Loucy (cell line): ENCODE data around the gene UGT2B15.

Source experiments
- H2AFZ ChIP-seq: fragments of 200-600 bp; sonication (generic); 2 replicates; pipeline ENCODE4 v1.6.0; 2016; ENCODE audit warnings: antibody characterized with exemption, mild to moderate bottlenecking, low read length, moderate library complexity
- H3F3A ChIP-seq: fragments of 200-600 bp; 2 replicates; pipeline ENCODE4 v1.6.0; 2016; ENCODE audit warnings: antibody characterized with exemption, low read depth, mild to moderate bottlenecking
- H3K27me3 ChIP-seq: fragments of 200-600 bp; sonication (generic); 2 replicates; pipeline ENCODE4 v1.6.1; 2014; ENCODE audit warnings: low read length, mild to moderate bottlenecking; ENCODE audit not compliant: insufficient read depth, poor library complexity, severe bottlenecking
- H3K36me3 ChIP-seq: fragments of 200-600 bp; sonication (generic); 2 replicates; pipeline ENCODE4 v1.6.1; 2016; ENCODE audit warnings: low read length; ENCODE audit not compliant: insufficient read depth
- H3K4me1 ChIP-seq: fragments of 200-600 bp; sonication (generic); 2 replicates; pipeline ENCODE4 v1.5.1; 2014; ENCODE audit warnings: low read length, mild to moderate bottlenecking; ENCODE audit not compliant: insufficient read depth, poor library complexity, severe bottlenecking
- H3K4me2 ChIP-seq: fragments of 200-600 bp; sonication (generic); 2 replicates; pipeline ENCODE4 v1.6.0; 2014; ENCODE audit warnings: antibody characterized with exemption, low read length, low read depth, mild to moderate bottlenecking; ENCODE audit not compliant: poor library complexity, severe bottlenecking
- H3K4me3 ChIP-seq: fragments of 200-600 bp; sonication (generic); 2 replicates; pipeline ENCODE4 v1.5.1; 2014; ENCODE audit warnings: low read length, mild to moderate bottlenecking, mixed read lengths; ENCODE audit not compliant: poor library complexity, severe bottlenecking
- H3K79me2 ChIP-seq: fragments of 200-600 bp; sonication (generic); 2 replicates; pipeline ENCODE4 v1.6.1; 2014; ENCODE audit warnings: low read length; ENCODE audit not compliant: insufficient read depth
- H3K9ac ChIP-seq: fragments of 200-600 bp; sonication (generic); 2 replicates; pipeline ENCODE4 v1.6.0; 2014; ENCODE audit warnings: mild to moderate bottlenecking, low read depth, low read length, moderate library complexity; ENCODE audit not compliant: poor library complexity, severe bottlenecking
- H3K9me2 ChIP-seq: fragments of 200-600 bp; sonication (generic); replicated peaks from 2 replicates; pipeline ENCODE4 v1.6.1; 2016; ENCODE audit warnings: low read depth, low read length, mixed read lengths
- H3K9me3 ChIP-seq: fragments of 200-600 bp; sonication (generic); 2 replicates; pipeline ENCODE4 v1.6.1; 2014; ENCODE audit warnings: mild to moderate bottlenecking, antibody characterized with exemption, low read length, low read depth; ENCODE audit not compliant: insufficient read depth
- H4K20me1 ChIP-seq: fragments of 200-600 bp; sonication (generic); 2 replicates; pipeline ENCODE4 v1.6.0; 2014; ENCODE audit warnings: antibody characterized with exemption, low read length, mild to moderate bottlenecking; ENCODE audit not compliant: insufficient read depth, poor library complexity, severe bottlenecking
- EZH2phosphoT487 ChIP-seq: fragments of 200-600 bp; IDR thresholded peaks from 2 replicates; pipeline ENCODE4 v1.6.1; 2018; ENCODE audit warnings: antibody characterized with exemption, mild to moderate bottlenecking, moderate library complexity, borderline replicate concordance
- TF ChIP-seq, protein P1 (sequence below): fragments of 200-600 bp; sonication (generic); conservative IDR thresholded peaks from 2 replicates; pipeline ENCODE4 v1.5.1; 2014; ENCODE audit warnings: mild to moderate bottlenecking, antibody characterized with exemption, low read length

Gene UGT2B15

GRCh38 chr4:68606240-68606639 is 64.2 kb downstream of the UGT2B15 start:
- H3K79me2 ChIP-seq: no peaks in the 10 kb centered on the region
- no peaks in the 10 kb centered on the region for H3K4me1 ChIP-seq
- no peaks in the 10 kb centered on the region for H4K20me1 ChIP-seq
- no peak overlapping the region for H3K9ac ChIP-seq
- H3K9me3 ChIP-seq: no peaks in the 10 kb centered on the region
- no peak for TF ChIP-seq EZH2phosphoT487
- TF ChIP-seq, protein P1, sequence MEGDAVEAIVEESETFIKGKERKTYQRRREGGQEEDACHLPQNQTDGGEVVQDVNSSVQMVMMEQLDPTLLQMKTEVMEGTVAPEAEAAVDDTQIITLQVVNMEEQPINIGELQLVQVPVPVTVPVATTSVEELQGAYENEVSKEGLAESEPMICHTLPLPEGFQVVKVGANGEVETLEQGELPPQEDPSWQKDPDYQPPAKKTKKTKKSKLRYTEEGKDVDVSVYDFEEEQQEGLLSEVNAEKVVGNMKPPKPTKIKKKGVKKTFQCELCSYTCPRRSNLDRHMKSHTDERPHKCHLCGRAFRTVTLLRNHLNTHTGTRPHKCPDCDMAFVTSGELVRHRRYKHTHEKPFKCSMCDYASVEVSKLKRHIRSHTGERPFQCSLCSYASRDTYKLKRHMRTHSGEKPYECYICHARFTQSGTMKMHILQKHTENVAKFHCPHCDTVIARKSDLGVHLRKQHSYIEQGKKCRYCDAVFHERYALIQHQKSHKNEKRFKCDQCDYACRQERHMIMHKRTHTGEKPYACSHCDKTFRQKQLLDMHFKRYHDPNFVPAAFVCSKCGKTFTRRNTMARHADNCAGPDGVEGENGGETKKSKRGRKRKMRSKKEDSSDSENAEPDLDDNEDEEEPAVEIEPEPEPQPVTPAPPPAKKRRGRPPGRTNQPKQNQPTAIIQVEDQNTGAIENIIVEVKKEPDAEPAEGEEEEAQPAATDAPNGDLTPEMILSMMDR: no peak
- H3K9me2 ChIP-seq: no peaks in the 10 kb centered on the region
- no peaks in the 10 kb centered on the region for H3K27me3 ChIP-seq
- no peak overlapping the region for H3K4me2 ChIP-seq
- no peaks in the 10 kb centered on the region for H3F3A ChIP-seq
- H3K4me3 ChIP-seq: no peak overlapping the region
- H3K36me3 ChIP-seq: no peaks in the 10 kb centered on the region
- no peak overlapping the region for H2AFZ ChIP-seq

DNA sequence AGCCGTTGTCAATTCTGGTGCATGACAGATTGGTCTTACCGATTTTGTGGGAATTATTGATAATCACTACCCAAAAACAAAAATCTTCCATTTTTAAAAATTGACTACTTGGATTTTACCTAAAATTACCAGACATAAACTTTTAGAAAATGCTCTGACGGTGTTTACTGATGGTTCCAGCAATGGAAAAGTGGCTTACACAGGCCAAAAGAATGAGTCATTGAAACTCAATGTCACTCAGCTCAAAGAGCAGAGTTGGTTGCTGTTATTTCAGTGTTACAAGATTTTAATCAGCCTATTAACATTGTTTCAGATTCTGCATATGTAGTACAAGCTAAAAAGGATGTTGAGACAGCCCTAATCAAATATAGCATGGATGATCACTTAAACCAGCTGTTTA is 71.3 kb downstream of the UGT2B15 start:
- Histone ChIP-seq H3K9me3 (no peaks in the 10 kb centered on the region), H3K9ac (no peak overlapping the region), H3K4me1 (no peaks in the 10 kb centered on the region), H3K36me3 (no peaks in the 10 kb centered on the region), H2AFZ (no peak overlapping the region), H3F3A (no peaks in the 10 kb centered on the region), H3K4me2 (no peak overlapping the region), H3K27me3 (no peaks in the 10 kb centered on the region), H3K4me3 (no peak overlapping the region), H3K9me2 (no peaks in the 10 kb centered on the region), H4K20me1 (no peaks in the 10 kb centered on the region), H3K79me2 (no peaks in the 10 kb centered on the region)
- TF ChIP-seq, protein P1: no peak

DNA sequence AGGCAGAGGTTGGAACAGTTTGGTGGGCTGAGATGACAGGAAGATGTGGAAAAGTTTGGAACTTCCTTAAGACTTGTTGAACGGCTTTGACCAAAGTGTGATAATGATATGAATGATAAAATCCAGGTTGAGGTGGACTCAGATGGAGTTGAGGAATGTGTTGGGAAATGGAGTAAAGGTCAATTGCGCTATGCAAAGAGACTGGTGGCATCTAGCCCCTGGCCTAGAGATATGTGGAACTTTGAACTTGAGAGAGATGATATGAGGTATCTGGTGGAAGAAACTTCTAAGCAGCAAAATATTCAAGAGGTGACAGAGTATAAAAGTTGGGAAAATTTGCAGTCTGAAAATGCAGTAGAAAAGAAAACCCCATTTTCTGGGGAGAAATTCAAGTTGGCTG is 73.0 kb downstream of the UGT2B15 start:
- H3K36me3 ChIP-seq: no peaks in the 10 kb centered on the region
- H3K4me1 ChIP-seq: no peaks in the 10 kb centered on the region
- H3K4me2 ChIP-seq: no peak overlapping the region
- H3K9me3 ChIP-seq: no peaks in the 10 kb centered on the region
- no peak overlapping the region for H3K4me3 ChIP-seq
- TF ChIP-seq EZH2phosphoT487: no peak
- TF ChIP-seq, protein P1: no peak
- H3K27me3 ChIP-seq: no peaks in the 10 kb centered on the region
- H3K9ac ChIP-seq: no peak overlapping the region
- no peaks in the 10 kb centered on the region for H3K9me2 ChIP-seq
- no peaks in the 10 kb centered on the region for H4K20me1 ChIP-seq
- H2AFZ ChIP-seq: no peak overlapping the region
- H3K79me2 ChIP-seq: no peaks in the 10 kb centered on the region
- no peaks in the 10 kb centered on the region for H3F3A ChIP-seq
